Measurements from ENCODE around the gene HMGCS2. TPM values are rescaled to one million over a fixed set of nuclear protein-coding genes. Genes with fewer than 3 reads are reported as not detected.

HMGCS2 gene
- total RNA-seq, 4 donors from 2014 or later: not detected

- Histone ChIP-seq H3K4me3 (no peak overlapping the region), H3K36me3 (peaks cover 0 to 43% (median 0%) of the 10 kb centered on the region in 3 donors), H3K27me3 (no peaks in the 10 kb centered on the region), H3K9me3 (no peaks in the 10 kb centered on the region), H3K27ac (peak overlapping the region in 2 of 4 donors; percentile 10 to 66), H3K4me1 (peaks cover 0 to 20% (median 10%) of the 10 kb centered on the region in 4 donors)
- 46 to 58% methylated on average over 11 of the region's 11 CpGs for WGBS, 2 donors
- peak in 1 of 2 donors; percentile 41 for DNase-seq (ENCODE audit: low spot score in 2 of 2)
- TF ChIP-seq POLR2A (IDR thresholded peaks at IDR 0.05): no peak
Measured at GRCh38 chr1:119732465-119733168, 36.1 kb downstream of the HMGCS2 start.

GRCh38 chr1:119731741-119732430 lies 36.8 kb downstream of the HMGCS2 start:
- no peak for DNase-seq (ENCODE audit: low spot score in 2 of 2)
- no peaks in the 10 kb centered on the region for H3K9me3 ChIP-seq
- TF ChIP-seq EP300 (IDR thresholded peaks at IDR 0.05) (no peak), CTCF (IDR thresholded peaks at IDR 0.05) (no peak), POLR2A (IDR thresholded peaks at IDR 0.05) (no peak)
- no peaks in the 10 kb centered on the region for H3K27me3 ChIP-seq
- 87 to 89% methylated on average over 6 of the region's 6 CpGs for WGBS, 2 donors
- peaks cover 0 to 48% (median 0%) of the 10 kb centered on the region in 3 donors for H3K36me3 ChIP-seq
- H3K4me1 ChIP-seq: peaks cover 0 to 13% (median 3%) of the 10 kb centered on the region in 4 donors
- peak overlapping the region in 2 of 4 donors; percentile 10 to 66 for H3K27ac ChIP-seq
- no peak overlapping the region for H3K4me3 ChIP-seq

GRCh38 chr1:119731060-119731459 lies 37.6 kb downstream of the HMGCS2 start:
- 83 to 90% methylated on average over 5 of the region's 5 CpGs for WGBS, 2 donors
- Histone ChIP-seq H3K36me3 (peaks cover 0 to 55% (median 0%) of the 10 kb centered on the region in 3 donors), H3K9me3 (no peaks in the 10 kb centered on the region), H3K27me3 (no peaks in the 10 kb centered on the region), H3K4me3 (no peak overlapping the region), H3K27ac (no peak overlapping the region), H3K4me1 (peaks cover 0 to 5% (median 0%) of the 10 kb centered on the region in 4 donors)
- TF ChIP-seq EP300 (IDR thresholded peaks at IDR 0.05) (no peak), POLR2A (IDR thresholded peaks at IDR 0.05) (no peak), CTCF (IDR thresholded peaks at IDR 0.05) (no peak)
- no peak for DNase-seq (ENCODE audit: low spot score in 2 of 2)

GRCh38 chr1:119729044-119729443 lies 39.7 kb downstream of the HMGCS2 start:
- H3K27ac ChIP-seq: no peak overlapping the region
- no peak for DNase-seq (ENCODE audit: low spot score in 2 of 2)
- H3K36me3 ChIP-seq: peaks cover 0 to 60% (median 0%) of the 10 kb centered on the region in 3 donors
- H3K4me1 ChIP-seq: peaks cover 0 to 5% (median 0%) of the 10 kb centered on the region in 4 donors
- H3K9me3 ChIP-seq: no peaks in the 10 kb centered on the region
- no peak overlapping the region for H3K4me3 ChIP-seq
- H3K27me3 ChIP-seq: no peaks in the 10 kb centered on the region
- no peak for TF ChIP-seq CTCF (IDR thresholded peaks at IDR 0.05)

- Histone ChIP-seq H3K27me3 (no peaks in the 10 kb centered on the region), H3K27ac (no peak overlapping the region), H3K9me3 (no peaks in the 10 kb centered on the region), H3K4me1 (peaks cover 0 to 5% (median 0%) of the 10 kb centered on the region in 4 donors), H3K4me3 (no peak overlapping the region), H3K36me3 (peaks cover 0 to 71% (median 0%) of the 10 kb centered on the region in 3 donors)
- WGBS, 2 donors: 56 to 75% methylated on average over 1 of the region's 1 CpG
- no peak for TF ChIP-seq CTCF (IDR thresholded peaks at IDR 0.05)
- DNase-seq (ENCODE audit: low spot score in 2 of 2): no peak
Measured at GRCh38 chr1:119727991-119728390, 40.7 kb downstream of the HMGCS2 start.

Measured in tibial nerve (tissue), 4 donors.